ENCODE results near the gene DLK1.

Gene DLK1

DNA sequence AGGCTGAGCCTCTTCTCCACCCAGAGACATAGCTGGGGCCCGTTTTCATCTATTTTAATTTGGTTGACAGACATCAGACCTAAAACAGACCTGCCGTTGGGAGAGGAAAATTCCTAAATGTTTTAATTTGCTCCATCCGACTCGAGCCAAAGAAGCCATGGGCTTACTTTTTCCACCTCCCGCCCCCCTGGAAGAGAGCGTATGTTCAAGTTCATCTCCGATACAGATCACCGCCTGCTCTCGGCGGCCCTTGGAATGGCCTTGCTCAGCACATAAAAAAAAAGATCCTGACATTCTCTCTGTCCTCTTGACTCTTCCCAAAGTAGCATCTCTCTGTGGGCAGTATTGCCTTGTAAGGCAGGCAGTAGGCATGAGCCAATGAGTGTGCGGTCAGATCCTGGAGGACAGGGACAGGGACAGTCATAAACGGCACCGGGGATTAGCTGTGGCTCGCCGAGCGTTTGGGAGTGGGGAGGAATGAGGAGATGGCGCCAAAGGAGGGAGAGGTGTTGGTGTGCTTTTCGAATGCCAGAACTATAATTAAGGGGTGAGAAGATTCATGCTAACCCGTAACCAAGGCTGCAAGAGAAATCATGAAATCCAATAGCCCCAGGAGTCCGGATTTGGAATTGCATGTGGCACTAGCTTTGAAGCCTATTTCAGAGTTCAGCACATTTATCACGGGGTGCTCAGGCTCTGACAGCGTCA, 51.3 kb downstream of the DLK1 start:
- no peak for DNase-seq (ENCODE audit: low read depth)

DNA sequence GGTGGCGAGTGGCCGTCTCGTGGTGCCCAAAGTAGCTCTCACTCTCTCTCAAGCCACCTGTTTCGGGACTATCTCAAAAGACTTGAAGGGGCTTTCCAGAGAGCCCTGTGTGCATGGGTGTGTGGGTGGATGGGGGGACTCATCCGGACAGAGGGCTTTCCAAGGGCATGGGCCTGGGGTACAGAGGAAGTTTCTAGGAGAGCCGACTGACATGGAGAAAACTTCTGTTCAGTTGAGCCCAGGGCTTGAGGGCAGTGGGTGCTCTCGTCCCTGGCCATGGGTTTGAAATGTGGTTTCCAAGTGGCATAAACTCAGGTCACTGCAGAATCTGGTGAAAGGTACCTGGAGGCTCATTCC, 51.8 kb downstream of the DLK1 start:
- DNase-seq (ENCODE audit: low read depth), result no peak

DNA sequence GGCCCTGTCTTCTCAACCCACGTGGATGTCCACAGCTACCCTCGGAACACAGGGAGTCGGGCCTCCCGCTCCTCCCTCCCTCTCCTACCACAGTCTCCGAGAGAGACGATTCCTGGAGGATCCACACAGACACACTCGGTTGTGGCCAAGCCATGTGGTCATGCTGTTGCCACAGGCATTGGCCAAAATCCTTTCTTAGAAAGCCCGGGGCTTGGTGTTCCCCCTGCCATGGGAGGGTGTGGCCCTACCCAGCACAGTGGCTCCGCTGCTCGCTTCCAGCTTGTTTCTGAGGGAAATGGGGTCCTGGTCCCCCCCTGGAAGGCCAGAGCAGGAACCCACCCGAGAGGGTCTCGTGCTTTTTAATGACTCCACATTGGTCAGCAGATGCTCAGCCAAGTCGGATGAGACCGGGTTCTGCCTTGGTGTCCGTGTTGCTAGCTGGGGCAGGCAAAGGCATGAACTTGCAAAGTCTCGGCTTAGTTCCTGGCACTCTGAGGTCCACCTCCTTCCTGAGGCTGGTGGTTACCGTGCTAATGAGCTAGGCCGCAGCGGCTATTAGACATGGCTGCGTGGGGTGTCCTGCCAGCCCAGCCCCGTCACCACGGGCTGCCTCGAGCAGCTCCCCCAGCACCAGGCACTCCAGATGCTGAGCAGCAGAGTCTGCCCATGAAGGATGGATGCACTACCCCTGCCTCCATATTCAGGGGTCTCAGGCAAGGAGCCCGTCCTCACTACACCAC, 52.4 kb downstream of the DLK1 start:
- no peak for DNase-seq (ENCODE audit: low read depth)

DNA sequence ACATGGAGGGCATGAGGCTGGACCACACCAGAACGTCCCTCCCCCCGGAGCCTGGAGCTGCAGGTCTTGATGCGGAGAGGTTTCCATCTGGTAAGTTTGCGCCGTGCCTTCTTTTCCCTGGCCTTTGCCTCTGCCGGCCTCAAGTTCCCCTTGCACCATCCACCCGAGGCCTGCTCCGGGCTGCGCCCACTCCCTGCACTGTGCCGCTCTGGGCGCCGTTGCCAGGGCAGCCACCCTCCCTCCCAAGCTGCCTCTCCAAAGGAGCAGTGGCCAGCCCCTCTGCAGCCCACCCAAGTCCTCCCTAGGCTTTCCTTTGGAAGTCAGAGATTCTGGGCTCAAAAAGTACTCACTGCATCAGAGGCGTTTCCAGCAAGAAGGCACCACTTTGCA, 53.0 kb downstream of the DLK1 start:
- no peak for DNase-seq (ENCODE audit: low read depth)

DNA sequence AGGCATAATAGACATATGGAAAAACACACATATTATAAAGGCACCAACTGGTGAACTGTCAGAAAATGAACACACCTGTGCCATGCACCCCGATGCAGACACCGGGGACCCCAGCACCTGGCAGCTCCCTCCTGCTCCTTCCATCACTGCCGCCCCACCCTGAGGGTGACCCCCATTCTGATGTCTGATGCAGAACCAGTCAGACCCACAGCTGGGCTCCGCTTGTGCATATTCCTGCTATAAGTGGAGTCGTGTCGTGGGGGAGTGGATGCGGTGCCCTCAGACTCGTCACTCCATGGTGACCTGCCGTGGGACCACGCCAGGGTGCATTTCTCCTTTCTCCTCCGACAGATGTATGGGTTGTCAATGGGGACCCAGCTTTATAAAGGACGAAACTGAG, 53.6 kb downstream of the DLK1 start:
- DNase-seq (ENCODE audit: low read depth), result no peak

DNA sequence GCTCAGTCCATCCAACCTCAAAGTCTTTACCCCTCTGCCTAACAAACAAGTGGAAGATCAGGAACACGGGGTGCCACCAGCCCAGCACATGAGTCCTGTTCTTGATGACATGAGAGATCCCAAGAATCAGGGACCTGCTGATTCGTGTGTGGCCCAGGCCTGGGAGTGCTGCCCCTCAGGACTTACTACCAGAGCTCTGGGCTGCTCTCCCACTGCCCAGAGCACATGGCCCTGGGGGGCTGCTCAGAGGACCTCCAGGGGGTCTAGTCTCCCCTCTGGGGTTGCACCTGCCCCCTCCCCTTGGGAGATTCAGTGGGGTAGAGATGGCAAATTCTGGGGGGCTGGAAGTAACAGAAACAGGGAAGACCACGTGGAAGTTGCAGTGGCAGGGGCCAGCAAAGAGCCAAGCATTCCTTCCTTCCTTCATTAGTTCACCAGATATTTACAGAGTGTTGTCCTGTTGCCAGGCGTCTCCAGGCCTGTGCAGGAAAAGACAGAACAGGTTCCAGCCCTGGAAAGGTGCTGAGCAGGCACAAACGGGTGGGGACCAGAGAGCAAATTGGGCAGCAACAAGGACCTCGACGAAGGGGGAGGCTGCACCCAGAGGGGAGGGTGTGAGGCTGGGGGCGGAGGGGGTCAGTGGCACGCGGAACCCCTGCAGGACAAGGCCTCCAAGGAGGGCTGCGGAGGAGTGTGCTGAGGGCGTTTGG, 54.1 kb downstream of the DLK1 start:
- DNase-seq (ENCODE audit: low read depth), result no peak

DNA sequence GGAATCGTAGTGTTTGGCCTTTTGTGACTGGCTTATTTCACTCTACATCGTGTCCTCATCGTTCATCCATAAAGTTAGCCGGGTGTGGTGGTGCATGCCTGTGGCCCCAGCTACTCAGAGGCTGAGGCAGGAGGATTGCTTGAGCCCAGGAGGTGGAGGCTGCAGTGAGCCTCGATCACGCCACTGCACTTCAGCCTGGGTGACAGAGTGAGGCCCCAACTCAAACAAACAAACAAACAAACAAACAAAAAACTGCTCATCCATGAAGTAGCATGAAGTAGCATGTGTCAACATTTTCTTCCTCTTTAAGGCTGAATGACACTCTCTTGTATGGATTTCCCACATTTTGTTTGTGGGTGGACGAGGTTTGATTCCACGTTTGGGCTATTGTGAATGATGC, 55.3 kb downstream of the DLK1 start:
- DNase-seq (ENCODE audit: low read depth), result no peak

DNA sequence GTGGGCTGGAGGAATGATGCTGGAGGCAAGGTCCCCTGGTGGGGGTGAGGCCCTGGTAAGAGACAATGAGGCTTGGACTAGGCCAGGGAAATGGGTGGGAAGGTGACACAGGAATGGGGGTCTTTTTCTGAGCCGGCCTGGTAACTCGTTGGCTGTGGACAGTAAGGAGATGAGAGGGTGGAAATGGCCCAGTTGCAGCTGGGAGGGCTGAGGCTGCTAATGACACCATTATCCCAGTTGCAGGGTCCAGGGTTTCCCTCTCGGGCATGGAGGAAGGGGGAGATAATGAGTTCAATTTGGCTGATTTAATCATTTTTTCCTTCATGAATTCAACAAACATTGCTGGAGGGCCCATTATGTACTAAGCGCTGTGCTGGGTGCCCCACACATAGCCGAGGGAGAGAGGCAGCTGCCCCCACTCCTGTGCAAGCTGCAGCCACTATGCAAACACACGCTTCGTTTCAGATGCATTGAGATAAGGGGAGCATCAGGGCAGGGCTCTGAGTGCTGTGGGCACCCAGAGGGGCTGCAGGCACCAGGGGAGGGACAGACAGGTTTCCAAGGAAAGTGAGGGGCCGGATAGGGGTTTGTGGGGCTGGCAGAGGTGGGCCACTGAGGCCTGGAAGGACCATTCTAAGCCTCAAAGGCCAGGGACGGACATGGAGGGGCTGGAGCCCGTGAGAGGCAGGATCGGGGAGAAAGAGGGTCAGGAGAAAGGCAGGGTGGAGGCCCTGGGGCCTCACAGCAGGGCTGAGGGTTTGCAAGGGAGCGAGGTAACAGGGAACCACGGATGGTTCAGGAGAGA, 56.0 kb downstream of the DLK1 start:
- no peak for DNase-seq (ENCODE audit: low read depth)

DNA sequence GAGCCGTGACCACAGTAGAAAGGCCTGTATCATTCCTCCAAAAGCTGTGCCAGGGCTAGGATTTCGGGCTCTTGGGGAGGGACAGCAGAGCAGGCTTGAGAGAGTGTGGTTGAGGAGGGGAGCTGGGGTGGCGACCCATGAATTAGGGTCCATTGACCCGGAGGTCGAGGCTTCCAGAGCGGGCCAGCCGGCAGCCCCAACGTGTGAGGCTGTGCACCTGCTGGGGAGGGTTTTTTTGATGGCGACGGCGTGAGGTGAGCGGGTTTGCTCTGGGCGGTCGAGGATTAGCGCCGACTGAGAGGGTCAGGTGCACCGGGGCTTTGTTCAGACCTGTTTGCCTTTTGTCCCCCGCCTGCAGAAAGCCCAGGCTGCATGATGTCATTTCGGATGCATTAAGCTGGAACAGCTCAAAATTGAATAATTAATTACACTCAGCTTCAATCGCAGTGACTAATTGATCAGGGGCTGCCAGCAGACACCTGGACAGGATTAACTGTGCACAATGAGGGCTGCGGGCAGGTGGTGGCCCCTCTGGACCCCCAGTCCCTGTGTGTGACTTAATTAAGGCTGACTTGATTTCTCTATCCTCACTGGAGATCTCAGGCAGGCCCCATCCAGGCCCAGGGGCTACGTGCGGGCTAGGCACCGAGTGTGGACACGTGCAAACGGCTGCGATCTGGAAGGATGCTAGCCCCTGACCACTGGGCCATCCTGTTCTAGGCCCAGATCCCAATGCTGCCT, 57.1 kb downstream of the DLK1 start:
- DNase-seq (ENCODE audit: low read depth), result no peak

DNA sequence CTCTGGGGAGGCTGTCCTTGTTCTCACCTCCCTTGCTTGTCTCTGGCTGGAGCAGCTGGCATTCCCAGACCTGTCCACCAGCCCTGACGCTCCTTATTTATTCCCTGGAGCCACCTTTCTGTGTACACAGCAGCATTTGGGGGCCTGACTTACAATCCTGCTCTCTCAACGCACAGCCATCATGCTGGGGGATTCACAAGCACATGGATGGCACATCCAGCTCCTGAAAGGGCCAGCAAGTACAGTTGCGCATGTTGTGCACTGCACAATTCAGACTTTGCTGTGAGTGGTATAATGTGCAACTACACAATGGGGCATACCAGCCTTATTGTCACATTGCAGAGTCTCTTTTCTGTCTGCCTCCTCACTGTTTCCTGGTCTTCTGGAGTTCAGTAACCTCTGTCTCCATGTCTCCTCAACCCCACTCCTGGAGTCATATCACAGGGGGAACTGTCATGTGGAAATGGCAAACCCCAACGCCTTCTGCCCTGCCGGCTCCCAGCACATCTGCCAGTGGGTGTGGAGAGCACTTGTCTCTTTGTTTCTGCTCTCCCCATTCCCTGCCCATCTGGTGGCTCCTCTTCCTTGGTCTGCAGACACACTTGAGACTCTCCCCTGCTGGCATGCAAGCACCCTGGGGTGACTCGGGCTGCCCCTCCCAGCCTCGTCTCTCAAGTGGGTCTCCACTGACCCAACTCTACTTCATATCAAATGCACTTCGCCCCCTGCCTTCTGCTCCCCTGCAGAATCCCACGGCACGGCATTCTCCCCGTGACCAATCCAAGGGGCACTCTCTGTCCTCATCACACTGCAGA, 58.0 kb downstream of the DLK1 start:
- no peak for DNase-seq (ENCODE audit: low read depth)

DNA sequence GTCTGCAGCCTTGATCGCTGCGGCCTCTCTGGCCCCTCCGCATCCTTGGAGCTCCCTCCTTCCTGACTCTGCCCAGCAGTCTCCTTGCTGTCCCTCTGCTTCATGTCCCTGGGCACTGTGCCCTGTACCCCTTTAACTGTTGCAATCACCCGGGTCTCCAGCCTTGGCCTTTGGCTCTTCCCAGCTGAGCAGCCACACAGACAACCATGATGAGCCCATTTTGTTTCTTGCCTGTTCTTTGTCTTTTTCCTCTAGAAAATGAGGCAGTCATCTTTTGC, 58.6 kb downstream of the DLK1 start:
- DNase-seq (ENCODE audit: low read depth), result no peak

DNA sequence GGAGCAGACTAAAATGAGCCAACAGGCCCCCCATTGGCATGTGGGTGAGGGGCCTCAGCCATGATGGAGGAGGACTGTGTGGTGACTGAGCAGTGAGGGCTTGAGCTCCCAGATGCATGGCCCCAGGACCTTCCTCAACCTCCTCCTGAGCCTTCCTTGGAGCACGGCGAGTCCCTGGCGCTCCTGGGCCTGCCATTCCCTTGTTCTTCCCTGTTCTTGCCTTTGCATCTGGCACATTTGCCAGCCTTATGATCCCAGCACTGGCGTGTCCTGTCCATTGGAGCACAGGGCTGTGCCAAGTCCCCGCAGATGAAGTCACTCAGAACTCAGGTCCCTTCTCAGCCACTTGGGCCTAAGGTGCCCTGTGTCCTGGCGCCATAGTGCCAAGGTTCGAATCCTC, 58.9 kb downstream of the DLK1 start:
- DNase-seq (ENCODE audit: low read depth), result no peak

DNA sequence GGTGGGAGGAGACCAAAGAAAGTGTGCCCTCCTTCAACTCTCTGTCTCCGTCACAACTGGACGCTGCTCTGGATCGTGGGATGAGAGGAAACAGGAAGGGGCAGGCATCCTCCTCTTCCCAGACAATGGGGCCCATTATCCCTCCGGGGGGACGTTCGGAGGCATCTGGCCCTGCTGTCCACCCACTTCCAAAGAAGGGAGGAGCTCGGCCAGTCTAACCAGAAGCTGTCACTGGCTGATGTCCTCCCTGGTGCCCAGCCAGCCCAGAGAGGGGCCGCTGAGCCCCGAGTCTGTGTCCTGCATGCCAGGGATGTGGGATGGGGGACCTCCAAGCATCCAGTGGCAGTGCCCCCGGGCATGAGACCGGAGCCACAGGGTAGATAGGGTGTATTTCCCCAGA, 59.4 kb downstream of the DLK1 start:
- no peak for DNase-seq (ENCODE audit: low read depth)

DNA sequence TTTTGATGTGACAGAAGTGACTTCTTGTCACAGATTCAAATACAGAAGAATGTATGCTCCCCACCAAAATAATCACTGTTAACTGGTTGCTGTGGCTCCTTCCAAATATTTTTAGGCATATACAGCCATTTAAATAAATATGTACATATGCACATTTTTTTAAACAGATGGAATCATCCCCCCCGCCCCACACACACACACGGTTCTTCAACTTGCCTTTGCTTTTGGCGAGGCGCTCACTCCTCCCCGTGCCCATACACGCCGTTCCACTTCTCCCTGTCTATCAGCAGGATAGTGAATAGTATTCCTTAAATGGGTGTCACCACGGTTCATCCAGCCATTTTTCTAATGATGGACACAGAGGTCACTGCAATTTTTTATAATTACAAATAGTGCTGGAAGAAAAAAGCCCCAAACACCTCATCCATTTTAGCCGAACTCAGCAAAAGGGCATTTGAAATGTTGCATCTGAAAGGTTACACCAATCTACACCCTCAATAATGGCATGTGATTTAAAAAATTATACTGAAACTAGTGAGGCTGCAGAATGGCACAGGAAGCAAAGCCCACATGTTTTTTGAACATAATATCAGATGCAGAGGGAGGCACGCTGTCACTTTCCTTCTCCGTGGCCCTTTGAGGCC, 60.0 kb downstream of the DLK1 start:
- DNase-seq (ENCODE audit: low read depth), result no peak

DNA sequence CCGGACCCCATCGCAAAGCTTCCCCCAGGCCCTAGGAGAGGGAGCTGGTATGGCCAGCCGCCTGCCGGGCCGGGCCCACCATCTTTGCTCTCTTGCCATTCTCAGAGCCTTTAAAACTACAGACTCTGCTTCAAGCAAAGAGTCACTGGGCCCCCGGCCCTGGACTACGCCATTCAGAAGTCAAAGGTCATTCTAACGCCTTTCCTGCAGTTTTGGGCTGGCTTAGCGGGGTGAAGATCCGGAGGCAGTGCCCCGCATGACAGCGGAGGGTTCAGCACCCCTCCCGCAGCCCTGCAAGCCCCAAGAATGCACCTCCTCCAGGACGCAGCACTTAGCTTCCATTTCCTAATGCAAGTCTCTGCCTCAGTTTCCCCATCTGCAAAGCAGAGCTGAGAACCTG, 61.0 kb downstream of the DLK1 start:
- no peak for DNase-seq (ENCODE audit: low read depth)

Data from stimulated activated CD8-positive, alpha-beta memory T cell treated with anti-CD3 and anti-CD28 coated beads, Interleukin-15, amount 100 ng/mL, for 24 hours (primary cell).